Endothelial cell of umbilical vein (primary cell): Measurements from ENCODE around the gene SIGLEC8. TPM values are rescaled to one million over a fixed set of nuclear protein-coding genes. Genes with fewer than 3 reads are reported as not detected.

ENCODE experiments used
- BruUV-seq: library from RNA; stranded (reverse); fragments of 400-500 nt; replicated peaks from 2 replicates; lab custom pipeline; 2021; lab: Mats Ljungman, UMichigan
- CTCF ChIA-PET: fragments of 300-600, 350-600 bp; sonication (Branson Sonifier 250); formaldehyde crosslinking; loops from one replicate; lab custom pipeline; 2021; ENCODE audit warnings: antibody characterized with exemption, inconsistent platforms; lab: Charles Lee
- POLR2A ChIA-PET: fragments of 300-600, 350-600 bp; sonication (Branson Sonifier 250); formaldehyde crosslinking; loops from one replicate; lab custom pipeline; 2021; ENCODE audit warnings: antibody characterized with exemption, inconsistent platforms; lab: Charles Lee
- DNase-seq: peaks from one replicate; pipeline ENCODE4 v3.0.0-alpha.2; 2011; ENCODE audit warnings: low read depth, low spot score
- FAIRE-seq: peaks from 2 replicates; lab custom pipeline; 2011; peaks lifted over from hg19 to GRCh38; lab: Jason Lieb, UNC
- H2AFZ ChIP-seq: 2 replicates; pipeline ENCODE4 v1.6.0; 2012; ENCODE audit warnings: low read depth, low read length, control low read depth, inconsistent platforms
- H3K27ac ChIP-seq: 2 replicates; pipeline ENCODE4 v1.5.1; 2011; ENCODE audit warnings: low read depth, mild to moderate bottlenecking, control low read depth, low read length, moderate library complexity; ENCODE audit not compliant: insufficient read depth
- H3K27me3 ChIP-seq, 2 experiments: 2 replicates each; pipeline versions ENCODE4 v1.6.0 to v1.6.1; 2011; ENCODE audit warnings: low read length in 2 of 2, mixed read lengths in 1 of 2; ENCODE audit not compliant: control insufficient read depth in 2 of 2, insufficient read depth in 2 of 2
- H3K36me3 ChIP-seq, 2 experiments: 2 replicates in 1 of 2; 3 replicates in 1 of 2; pipeline ENCODE4 v1.5.1; 2011; ENCODE audit warnings: low read length in 2 of 2, mild to moderate bottlenecking in 1 of 2, moderate library complexity in 1 of 2; ENCODE audit not compliant: control insufficient read depth in 2 of 2, insufficient read depth in 2 of 2; ENCODE audit errors: extremely low read depth in 1 of 2
- H3K4me1 ChIP-seq: 3 replicates; pipeline ENCODE4 v1.5.1; 2011; ENCODE audit warnings: mild to moderate bottlenecking, low read length; ENCODE audit not compliant: control insufficient read depth, insufficient read depth; ENCODE audit errors: extremely low read depth
- H3K4me2 ChIP-seq: 2 replicates; pipeline ENCODE4 v1.6.1; 2011; ENCODE audit warnings: low read length, control low read depth, mixed read lengths; ENCODE audit not compliant: insufficient read depth
- H3K4me3 ChIP-seq, 3 experiments: fragments of 200-600 bp in 1 of 3; sonication (generic), shearing (Covaris generic) in 1 of 3; replicated peaks in 1 of 3; 2 replicates each; pipeline ENCODE4 v1.5.1; 2011 to 2016; ENCODE audit warnings: control low read depth in 3 of 3, low read length in 3 of 3, mild to moderate bottlenecking in 2 of 3, inconsistent platforms in 1 of 3, low read depth in 1 of 3, moderate library complexity in 1 of 3; ENCODE audit not compliant: insufficient read depth in 1 of 3
- H3K79me2 ChIP-seq: 2 replicates; pipeline ENCODE4 v1.6.0; 2012; ENCODE audit warnings: low read length, inconsistent platforms; ENCODE audit not compliant: control insufficient read depth, insufficient read depth
- H3K9ac ChIP-seq: replicated peaks from 2 replicates; pipeline ENCODE3; 2011; ENCODE audit warnings: low read length, control low read depth; ENCODE audit not compliant: insufficient read depth; ENCODE audit errors: extremely low read depth
- H3K9me1 ChIP-seq: replicated peaks from 3 replicates; pipeline ENCODE4 v1.6.0; 2011; ENCODE audit warnings: mild to moderate bottlenecking, low read length; ENCODE audit not compliant: control insufficient read depth, insufficient read depth; ENCODE audit errors: extremely low read depth
- H3K9me3 ChIP-seq: replicated peaks from 2 replicates; pipeline ENCODE4 v1.5.1; 2012; ENCODE audit warnings: low read length, inconsistent platforms; ENCODE audit not compliant: control insufficient read depth, insufficient read depth
- H4K20me1 ChIP-seq: replicated peaks from 2 replicates; pipeline ENCODE3; 2011; ENCODE audit warnings: mild to moderate bottlenecking, low read length; ENCODE audit not compliant: control insufficient read depth, insufficient read depth; ENCODE audit errors: extremely low read depth
- CTCF ChIP-seq, 2 donors: IDR thresholded peaks; 1 replicate in 1 of 2; 2 replicates in 1 of 2; pipeline ENCODE4 v1.5.1; 2011; ENCODE audit warnings: low read length in 2 of 2, mild to moderate bottlenecking in 2 of 2, moderate library complexity in 2 of 2, control low read depth in 1 of 2, inconsistent platforms in 1 of 2, low read depth in 1 of 2; ENCODE audit not compliant: insufficient read depth in 1 of 2; ENCODE audit errors: extremely low read depth in 1 of 2
- EZH2 ChIP-seq: IDR thresholded peaks from 2 replicates; pipeline ENCODE4 v1.6.1; 2012; ENCODE audit warnings: borderline replicate concordance, low read depth, mild to moderate bottlenecking, moderate library complexity, low read length, inconsistent platforms; ENCODE audit not compliant: severe bottlenecking
- FOS ChIP-seq: IDR thresholded peaks from 2 replicates; pipeline ENCODE4 v1.6.1; 2011; ENCODE audit warnings: mild to moderate bottlenecking, low read length, moderate library complexity, borderline replicate concordance; ENCODE audit not compliant: insufficient read depth
- POLR2AphosphoS5 ChIP-seq: IDR thresholded peaks from 2 replicates; pipeline ENCODE4 v1.6.1; 2012; ENCODE audit warnings: low read depth, mild to moderate bottlenecking, control low read depth, low read length, moderate library complexity; ENCODE audit not compliant: insufficient read depth
- dilution Hi-C: fragments of 300-500 bp; cut with MboI; formaldehyde crosslinking; loops from one replicate; pipeline ENCODE4 v1.15.0; 2019; ENCODE audit warnings: low sequenced_read_pairs; ENCODE audit not compliant: extremely low pct_ligation_motif_present
- intact Hi-C: fragments of 100-400 bp; cut with micrococcal nuclease; formaldehyde crosslinking; loops from one replicate; pipeline ENCODE4 v1.10.0; 2022
- polyA plus RNA-seq, 4 experiments: library from polyadenylated mRNA; depleted of rRNA in 3 of 4; stranded (reverse) in 3 of 4; unstranded in 1 of 4; fragments of >200 nt; gene quantifications; 2 replicates each; pipeline versions ENCODE4 v1.2.1 to v1.2.3, GENCODE V29; 2011 to 2012; ENCODE audit warnings: missing spikeins in 1 of 4
- total RNA-seq: library from RNA; stranded (reverse); gene quantifications from 2 replicates; pipeline ENCODE4 v1.2.3, GENCODE V29; 2021
- TF ChIP-seq, protein P1 (sequence below): IDR thresholded peaks from 2 replicates; pipeline ENCODE4 v1.6.1; 2011; ENCODE audit not compliant: insufficient read depth, insufficient read length

SIGLEC8 gene
- total and polyA plus RNA-seq, 2 donors (not counting 3 experiments of a cell fraction or from before 2014, with no cell fraction given): not detected

- intact Hi-C loops (no loop called here), dilution Hi-C loops (no loop called here)
- Histone ChIP-seq H3K4me2 (no peak overlapping the region), H3K27me3 (no peaks in the 10 kb centered on the region), H3K9ac (no peak overlapping the region), H3K36me3 (no peaks in the 10 kb centered on the region), H3K4me3 (no peak overlapping the region), H3K9me3 (no peaks in the 10 kb centered on the region), H3K4me1 (no peaks in the 10 kb centered on the region), H4K20me1 (no peaks in the 10 kb centered on the region), H3K79me2 (no peaks in the 10 kb centered on the region), H3K27ac (no peak overlapping the region), H3K9me1 (no peaks in the 10 kb centered on the region), H2AFZ (no peak overlapping the region)
- FAIRE-seq (no peak), DNase-seq (no peak)
- CTCF ChIA-PET: interaction anchor here (1.2 kb wide), 1 partner anchor 206 kb away, joined by 4 read pairs; no protein-coding TSS in a partner anchor
- no TSS peak for BruUV-seq
- POLR2A ChIA-PET: no interaction called here
- TF ChIP-seq POLR2AphosphoS5 (no peak), FOS (no peak), CTCF (IDR thresholded peaks at IDR 0.05; ENCODE audit: extremely low read depth in 1 of 2, insufficient read depth in 1 of 2, low read depth in 1 of 2, low read length in 2 of 2) (no peak), EZH2 (no peak)
- TF ChIP-seq, protein P1, sequence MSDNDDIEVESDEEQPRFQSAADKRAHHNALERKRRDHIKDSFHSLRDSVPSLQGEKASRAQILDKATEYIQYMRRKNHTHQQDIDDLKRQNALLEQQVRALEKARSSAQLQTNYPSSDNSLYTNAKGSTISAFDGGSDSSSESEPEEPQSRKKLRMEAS: no peak
These were observed 7.4 kb downstream of the SIGLEC8 start for GRCh38 chr19:51450730-51451307.
